K562 (cell line): ENCODE results near the gene AHCYL2.
"Not testable (repeated sequence)": the region's sequence is repeated elsewhere in the genome, so short reads cannot be mapped to it uniquely, and the experiment has no call there.

ENCODE experiments used
- ATF1 ChIP-seq, 2 experiments: fragments of 450-650 bp in 1 of 2; IDR thresholded peaks; 2 replicates each; pipeline ENCODE4 v1.6.1; 2016; ENCODE audit warnings: missing compliant biosample characterization in 1 of 2, missing genetic modification characterization in 1 of 2
- EP300 ChIP-seq: IDR thresholded peaks from 2 replicates; pipeline ENCODE4 v1.6.1; 2012; ENCODE audit warnings: low read length, improper control_type of control experiment
- ETV5 ChIP-seq: sonication (generic); formaldehyde crosslinking; IDR thresholded peaks from 2 replicates; pipeline ENCODE4 v1.4.0; 2020; ENCODE audit warnings: low read depth, mild to moderate bottlenecking, missing genetic modification reagents
- HCFC1 ChIP-seq: IDR thresholded peaks from 2 replicates; pipeline ENCODE4 v1.6.1; 2012; ENCODE audit warnings: low read depth, low read length, improper control_type of control experiment
- MXI1 ChIP-seq: IDR thresholded peaks from 2 replicates; pipeline ENCODE4 v1.6.1; 2011; ENCODE audit warnings: low read depth, mild to moderate bottlenecking, improper control_type of control experiment, low read length
- SAP30 ChIP-seq: fragments of 200-600 bp; sonication (generic); IDR thresholded peaks from 2 replicates; pipeline ENCODE4 v1.6.1; 2012; ENCODE audit warnings: borderline replicate concordance, low read depth, mild to moderate bottlenecking, moderate library complexity, low read length, control low read depth, inconsistent platforms; ENCODE audit not compliant: insufficient read depth, poor library complexity, severe bottlenecking
- SP1 ChIP-seq: sonication (generic); formaldehyde crosslinking; IDR thresholded peaks from 2 replicates; pipeline ENCODE4 v1.8.1; 2022; ENCODE audit warnings: mild to moderate bottlenecking, missing genetic modification reagents
- SRSF7 ChIP-seq: fragments of 200-400 bp; formaldehyde crosslinking; optimal IDR thresholded peaks from 2 replicates; pipeline ENCODE3; 2017; ENCODE audit warnings: mild to moderate bottlenecking, low read depth, low read length
- TSC22D4 ChIP-seq: fragments of 450-650 bp; IDR thresholded peaks from 2 replicates; pipeline ENCODE4 v1.6.1; 2016; ENCODE audit warnings: missing genetic modification characterization, missing biosample characterization, control low read depth
- ZNF766 ChIP-seq: fragments of 200-800 bp; sonication (Bioruptor generic); conservative IDR thresholded peaks from 2 replicates; pipeline ENCODE4 v1.6.1; 2016; ENCODE audit warnings: missing genetic modification characterization, missing compliant biosample characterization
- TF ChIP-seq, protein P1 (sequence below): sonication (generic); formaldehyde crosslinking; IDR thresholded peaks from 2 replicates; pipeline ENCODE4 v1.8.0; 2022; ENCODE audit warnings: mild to moderate bottlenecking, missing genetic modification reagents
- TF ChIP-seq, protein P2 (sequence below): fragments of 250-450 bp; sonication (Bioruptor Pico); IDR thresholded peaks from 2 replicates; pipeline ENCODE4 v1.8.0; 2022; ENCODE audit warnings: moderate library complexity, mild to moderate bottlenecking, inconsistent platforms
- TF ChIP-seq, protein P3 (sequence below), 3 experiments: IDR thresholded peaks in 2 of 3; conservative IDR thresholded peaks in 1 of 3; 2 replicates each; pipeline ENCODE4 v1.5.1; 2011 to 2012; ENCODE audit warnings: low read length in 3 of 3, mild to moderate bottlenecking in 3 of 3, control low read depth in 2 of 3, improper control_type of control experiment in 1 of 3, inconsistent platforms in 1 of 3, low read depth in 1 of 3, mixed read lengths in 1 of 3, moderate library complexity in 1 of 3; ENCODE audit not compliant: insufficient read depth in 2 of 3

DNA sequence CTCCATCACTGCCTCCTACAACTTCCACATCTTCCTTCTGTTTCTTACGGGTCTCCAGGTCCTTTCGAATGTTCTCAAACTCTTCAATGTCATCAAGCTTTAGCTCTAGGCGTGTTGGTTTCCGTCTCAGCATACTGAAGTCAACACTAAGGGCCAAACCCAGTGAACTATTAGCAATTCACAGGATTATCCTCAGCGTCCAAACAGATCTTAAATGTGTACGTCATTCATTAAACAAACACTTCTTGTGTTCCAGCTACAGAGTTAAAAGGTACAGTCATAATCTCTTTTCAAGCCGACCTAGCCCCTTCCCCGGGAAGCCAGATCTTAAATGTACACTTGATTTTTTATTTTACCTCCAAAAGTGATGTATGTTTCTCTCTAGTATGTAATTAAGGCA lies 185.4 kb downstream of the AHCYL2 start:
- not testable (repeated sequence) for TF ChIP-seq EP300; SP1 (CRISPR knock-in tag); TSC22D4 (tag); MXI1; ATF1 (CRISPR knock-in tag; IDR thresholded peaks at IDR 0.05); ATF1 (tag; IDR thresholded peaks at IDR 0.05); HCFC1; SRSF7; SAP30; ETV5 (CRISPR knock-in tag); ZNF766
- TF ChIP-seq, protein P1, sequence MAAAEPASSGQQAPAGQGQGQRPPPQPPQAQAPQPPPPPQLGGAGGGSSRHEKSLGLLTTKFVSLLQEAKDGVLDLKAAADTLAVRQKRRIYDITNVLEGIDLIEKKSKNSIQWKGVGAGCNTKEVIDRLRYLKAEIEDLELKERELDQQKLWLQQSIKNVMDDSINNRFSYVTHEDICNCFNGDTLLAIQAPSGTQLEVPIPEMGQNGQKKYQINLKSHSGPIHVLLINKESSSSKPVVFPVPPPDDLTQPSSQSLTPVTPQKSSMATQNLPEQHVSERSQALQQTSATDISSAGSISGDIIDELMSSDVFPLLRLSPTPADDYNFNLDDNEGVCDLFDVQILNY (CRISPR knock-in tag), result not testable (repeated sequence)
- TF ChIP-seq, protein P2, sequence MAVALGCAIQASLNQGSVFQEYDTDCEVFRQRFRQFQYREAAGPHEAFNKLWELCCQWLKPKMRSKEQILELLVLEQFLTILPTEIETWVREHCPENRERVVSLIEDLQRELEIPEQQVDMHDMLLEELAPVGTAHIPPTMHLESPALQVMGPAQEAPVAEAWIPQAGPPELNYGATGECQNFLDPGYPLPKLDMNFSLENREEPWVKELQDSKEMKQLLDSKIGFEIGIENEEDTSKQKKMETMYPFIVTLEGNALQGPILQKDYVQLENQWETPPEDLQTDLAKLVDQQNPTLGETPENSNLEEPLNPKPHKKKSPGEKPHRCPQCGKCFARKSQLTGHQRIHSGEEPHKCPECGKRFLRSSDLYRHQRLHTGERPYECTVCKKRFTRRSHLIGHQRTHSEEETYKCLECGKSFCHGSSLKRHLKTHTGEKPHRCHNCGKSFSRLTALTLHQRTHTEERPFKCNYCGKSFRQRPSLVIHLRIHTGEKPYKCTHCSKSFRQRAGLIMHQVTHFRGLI (CRISPR knock-in tag), result not testable (repeated sequence)
- TF ChIP-seq, protein P3, sequence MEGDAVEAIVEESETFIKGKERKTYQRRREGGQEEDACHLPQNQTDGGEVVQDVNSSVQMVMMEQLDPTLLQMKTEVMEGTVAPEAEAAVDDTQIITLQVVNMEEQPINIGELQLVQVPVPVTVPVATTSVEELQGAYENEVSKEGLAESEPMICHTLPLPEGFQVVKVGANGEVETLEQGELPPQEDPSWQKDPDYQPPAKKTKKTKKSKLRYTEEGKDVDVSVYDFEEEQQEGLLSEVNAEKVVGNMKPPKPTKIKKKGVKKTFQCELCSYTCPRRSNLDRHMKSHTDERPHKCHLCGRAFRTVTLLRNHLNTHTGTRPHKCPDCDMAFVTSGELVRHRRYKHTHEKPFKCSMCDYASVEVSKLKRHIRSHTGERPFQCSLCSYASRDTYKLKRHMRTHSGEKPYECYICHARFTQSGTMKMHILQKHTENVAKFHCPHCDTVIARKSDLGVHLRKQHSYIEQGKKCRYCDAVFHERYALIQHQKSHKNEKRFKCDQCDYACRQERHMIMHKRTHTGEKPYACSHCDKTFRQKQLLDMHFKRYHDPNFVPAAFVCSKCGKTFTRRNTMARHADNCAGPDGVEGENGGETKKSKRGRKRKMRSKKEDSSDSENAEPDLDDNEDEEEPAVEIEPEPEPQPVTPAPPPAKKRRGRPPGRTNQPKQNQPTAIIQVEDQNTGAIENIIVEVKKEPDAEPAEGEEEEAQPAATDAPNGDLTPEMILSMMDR (IDR thresholded peaks at IDR 0.05 in 2 of 3, conservative IDR thresholded peaks at IDR 0.05 in 1 of 3; ENCODE audit: insufficient read depth in 2 of 3, low read depth in 1 of 3, low read length in 3 of 3), result not testable (repeated sequence)
